ENCODE data around the gene FBLN7. TPM values are rescaled to one million over a fixed set of nuclear protein-coding genes. Genes with fewer than 3 reads are reported as not detected.
A peak's percentile ranks its signal among the peaks of the same experiment; 100 is the strongest.

FBLN7 gene
- total RNA-seq, 1 donor from 2014 or later: under 0.01 TPM

DNA sequence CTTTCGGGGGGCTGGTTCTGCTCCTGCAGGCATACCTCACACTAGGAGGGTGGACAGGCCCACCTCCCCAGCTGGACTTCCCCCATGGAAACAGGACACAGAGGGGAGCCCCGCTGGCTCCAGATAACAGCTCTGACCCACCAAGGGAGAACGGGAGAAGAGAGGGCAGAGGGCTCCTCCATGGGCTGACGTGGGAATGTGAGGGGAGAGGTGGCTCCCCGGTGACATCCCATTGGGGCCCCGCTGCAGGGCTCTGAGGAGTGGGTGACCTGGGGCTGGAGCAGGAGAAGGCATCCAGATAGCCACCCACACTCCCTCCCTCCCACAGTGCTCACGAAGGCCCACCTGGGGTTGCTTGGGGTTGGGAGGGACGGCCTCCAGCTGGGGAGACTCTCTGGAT lies 45.9 kb downstream of the FBLN7 start:
- no peak for TF ChIP-seq CTCF (IDR thresholded peaks at IDR 0.05; ENCODE audit: insufficient read depth, low read length, severe bottlenecking)
- DNase-seq (ENCODE audit: low read depth) (no peak), FAIRE-seq (no peak)
- Histone ChIP-seq H3K4me3 (ENCODE audit: low read depth, low read length) (no peak overlapping the region), H3K27me3 (ENCODE audit: control insufficient read depth, insufficient read depth, low read length) (peaks cover 8% of the 10 kb centered on the region), H3K36me3 (ENCODE audit: control insufficient read depth, insufficient read depth, low read length) (no peaks in the 10 kb centered on the region)

- no peak for TF ChIP-seq CTCF (IDR thresholded peaks at IDR 0.05; ENCODE audit: insufficient read depth, low read length, severe bottlenecking)
- Histone ChIP-seq H3K4me3 (ENCODE audit: low read depth, low read length) (no peak overlapping the region), H3K27me3 (ENCODE audit: control insufficient read depth, insufficient read depth, low read length) (peaks cover 8% of the 10 kb centered on the region), H3K36me3 (ENCODE audit: control insufficient read depth, insufficient read depth, low read length) (no peaks in the 10 kb centered on the region)
- DNase-seq (ENCODE audit: low read depth): no peak
- peak; percentile 28 for FAIRE-seq
Measured at GRCh38 chr2:112185131-112185530, 46.9 kb downstream of the FBLN7 start.

DNA sequence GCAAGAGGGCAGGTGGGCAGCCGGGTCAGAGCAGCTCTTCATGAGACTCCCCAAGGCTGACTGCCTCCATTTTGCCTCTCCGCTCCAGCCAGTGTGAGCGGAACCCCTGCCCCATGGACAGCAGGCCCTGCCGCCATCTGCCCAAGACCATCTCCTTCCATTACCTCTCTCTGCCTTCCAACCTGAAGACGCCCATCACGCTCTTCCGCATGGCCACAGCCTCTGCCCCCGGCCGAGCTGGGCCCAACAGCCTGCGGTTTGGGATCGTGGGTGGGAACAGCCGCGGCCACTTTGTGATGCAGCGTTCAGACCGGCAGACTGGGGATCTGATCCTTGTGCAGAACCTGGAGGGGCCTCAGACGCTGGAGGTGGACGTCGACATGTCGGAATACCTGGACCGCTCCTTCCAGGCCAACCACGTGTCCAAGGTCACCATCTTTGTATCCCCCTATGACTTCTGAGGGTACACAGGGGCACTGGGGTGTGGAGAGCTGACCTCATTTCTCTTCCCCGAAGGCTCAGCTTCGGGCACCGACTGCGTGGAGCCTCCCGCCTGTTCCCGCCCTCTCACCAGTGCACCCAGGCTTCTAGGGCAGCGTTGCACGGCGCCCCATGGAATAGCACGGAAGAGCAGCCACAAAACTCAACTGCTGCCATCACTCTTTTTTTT lies 49.0 kb downstream of the FBLN7 start:
- H3K4me3 ChIP-seq (ENCODE audit: low read depth, low read length): no peak overlapping the region
- no peaks in the 10 kb centered on the region for H3K36me3 ChIP-seq (ENCODE audit: control insufficient read depth, insufficient read depth, low read length)
- DNase-seq (ENCODE audit: low read depth) (no peak), FAIRE-seq (no peak)
- TF ChIP-seq CTCF (IDR thresholded peaks at IDR 0.05; ENCODE audit: insufficient read depth, low read length, severe bottlenecking): no peak
- peaks cover 2% of the 10 kb centered on the region for H3K27me3 ChIP-seq (ENCODE audit: control insufficient read depth, insufficient read depth, low read length)

DNA sequence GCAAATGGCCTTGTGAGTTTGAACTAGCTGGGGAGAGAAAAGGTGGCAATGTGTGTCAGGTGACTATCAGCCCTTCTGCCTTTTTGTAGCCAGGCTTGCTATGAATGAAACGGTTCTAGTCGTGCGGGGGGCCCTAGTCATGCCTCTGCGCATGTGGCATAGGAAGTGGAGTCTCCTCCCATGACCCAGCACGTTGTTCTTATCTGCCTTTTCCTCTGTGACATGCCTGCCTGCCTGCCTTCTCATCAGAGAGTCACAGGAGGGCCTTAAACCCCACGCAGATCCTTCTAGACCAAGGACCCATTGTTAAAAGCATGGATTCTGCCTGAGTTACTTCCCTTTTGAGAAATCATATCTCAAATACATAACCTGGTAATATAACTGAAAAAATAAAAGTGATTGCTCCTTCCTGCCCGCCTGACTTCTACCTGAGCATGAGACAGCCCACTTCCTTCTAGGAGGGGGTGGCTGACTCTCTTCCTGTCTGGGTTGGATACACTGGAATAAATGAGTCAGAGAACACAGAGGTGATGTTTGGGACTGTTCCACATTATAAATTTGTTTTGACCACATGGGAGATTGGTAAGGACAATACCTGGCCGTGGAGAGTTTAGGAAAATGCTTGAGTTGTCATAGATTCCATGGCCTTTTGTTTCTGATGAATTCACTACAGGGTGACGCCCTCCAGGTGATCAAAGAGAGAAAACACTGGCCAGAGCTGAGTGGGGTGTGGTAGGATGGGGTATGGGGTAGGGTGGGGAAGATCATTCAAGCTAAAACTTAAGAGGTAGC lies 49.8 kb downstream of the FBLN7 start:
- H3K4me3 ChIP-seq (ENCODE audit: low read depth, low read length): no peak overlapping the region
- no peak for TF ChIP-seq CTCF (IDR thresholded peaks at IDR 0.05; ENCODE audit: insufficient read depth, low read length, severe bottlenecking)
- DNase-seq (ENCODE audit: low read depth) (peak; percentile 87), FAIRE-seq (no peak)
- no peaks in the 10 kb centered on the region for H3K27me3 ChIP-seq (ENCODE audit: control insufficient read depth, insufficient read depth, low read length)
- no peaks in the 10 kb centered on the region for H3K36me3 ChIP-seq (ENCODE audit: control insufficient read depth, insufficient read depth, low read length)

GRCh38 chr2:112189001-112189556 lies 50.9 kb downstream of the FBLN7 start:
- TF ChIP-seq CTCF (IDR thresholded peaks at IDR 0.05; ENCODE audit: insufficient read depth, low read length, severe bottlenecking): no peak
- Histone ChIP-seq H3K36me3 (ENCODE audit: control insufficient read depth, insufficient read depth, low read length) (no peaks in the 10 kb centered on the region), H3K27me3 (ENCODE audit: control insufficient read depth, insufficient read depth, low read length) (no peaks in the 10 kb centered on the region), H3K4me3 (ENCODE audit: low read depth, low read length) (no peak overlapping the region)
- FAIRE-seq (peak; percentile 28), DNase-seq (ENCODE audit: low read depth) (no peak)

Measured in bronchial epithelial cell (primary cell).